Measurements from ENCODE around the gene GRAMD1B.

- TF ChIP-seq, protein P1, sequence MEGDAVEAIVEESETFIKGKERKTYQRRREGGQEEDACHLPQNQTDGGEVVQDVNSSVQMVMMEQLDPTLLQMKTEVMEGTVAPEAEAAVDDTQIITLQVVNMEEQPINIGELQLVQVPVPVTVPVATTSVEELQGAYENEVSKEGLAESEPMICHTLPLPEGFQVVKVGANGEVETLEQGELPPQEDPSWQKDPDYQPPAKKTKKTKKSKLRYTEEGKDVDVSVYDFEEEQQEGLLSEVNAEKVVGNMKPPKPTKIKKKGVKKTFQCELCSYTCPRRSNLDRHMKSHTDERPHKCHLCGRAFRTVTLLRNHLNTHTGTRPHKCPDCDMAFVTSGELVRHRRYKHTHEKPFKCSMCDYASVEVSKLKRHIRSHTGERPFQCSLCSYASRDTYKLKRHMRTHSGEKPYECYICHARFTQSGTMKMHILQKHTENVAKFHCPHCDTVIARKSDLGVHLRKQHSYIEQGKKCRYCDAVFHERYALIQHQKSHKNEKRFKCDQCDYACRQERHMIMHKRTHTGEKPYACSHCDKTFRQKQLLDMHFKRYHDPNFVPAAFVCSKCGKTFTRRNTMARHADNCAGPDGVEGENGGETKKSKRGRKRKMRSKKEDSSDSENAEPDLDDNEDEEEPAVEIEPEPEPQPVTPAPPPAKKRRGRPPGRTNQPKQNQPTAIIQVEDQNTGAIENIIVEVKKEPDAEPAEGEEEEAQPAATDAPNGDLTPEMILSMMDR (IDR thresholded peaks at IDR 0.05; ENCODE audit: low read depth, low read length, missing input control): no peak
- TF ChIP-seq FOXA1 (IDR thresholded peaks at IDR 0.05) (no peak), GABPA (IDR thresholded peaks at IDR 0.05 in 1 of 2, conservative IDR thresholded peaks at IDR 0.05 in 1 of 2) (no peak)
Observed at GRCh38 chr11:123601136-123601535, 171.1 kb downstream of the GRAMD1B start.

Measured in liver (tissue), 3 donors.